PC-9 (cell line): ENCODE data around the gene TP53AIP1.

ENCODE experiments used
- EZH2 ChIP-seq: fragments of 200-600 bp; sonication (generic); IDR thresholded peaks from 2 replicates; pipeline ENCODE4 v1.8.0; 2017; ENCODE audit warnings: antibody characterized with exemption, low read depth
- TF ChIP-seq, protein P1 (sequence below): fragments of 200-600 bp; sonication (generic); conservative IDR thresholded peaks from 2 replicates; pipeline ENCODE4 v1.6.1; 2017; ENCODE audit warnings: mixed run types, antibody characterized with exemption, mild to moderate bottlenecking, moderate library complexity

DNA sequence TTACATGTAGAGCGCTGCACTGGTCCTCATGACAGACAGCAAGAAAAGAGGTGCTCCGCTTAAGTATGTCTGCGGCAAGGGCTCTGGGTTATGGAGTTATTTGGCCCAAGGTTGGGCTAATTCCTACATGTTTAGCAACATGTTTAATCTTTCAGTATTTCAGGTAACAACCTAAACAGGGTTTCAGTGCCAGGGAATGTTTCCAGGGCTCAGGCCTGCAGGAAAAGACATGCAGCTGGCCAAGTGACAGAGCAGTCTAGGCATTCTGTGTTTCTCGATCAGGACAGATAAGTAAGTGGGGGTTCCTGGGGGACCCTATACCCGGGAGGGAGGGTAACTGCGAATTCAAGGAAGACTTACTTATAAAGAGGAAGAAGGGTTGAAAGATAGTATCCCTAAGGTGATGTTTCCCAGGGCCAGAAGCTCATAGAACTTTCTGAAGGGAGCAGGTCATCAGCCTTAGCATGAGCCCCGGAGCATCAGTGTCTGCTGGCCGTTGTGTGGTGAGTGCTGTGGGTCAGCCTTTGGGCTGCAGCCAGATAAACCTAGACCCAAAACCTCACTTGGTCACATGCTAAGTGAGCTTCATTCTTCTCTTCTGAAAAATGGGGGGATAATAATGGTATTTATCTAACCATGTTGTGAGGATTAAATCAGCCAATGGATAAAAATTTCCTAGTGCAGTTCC, 33.1 kb downstream of the TP53AIP1 start:
- TF ChIP-seq, protein P1, sequence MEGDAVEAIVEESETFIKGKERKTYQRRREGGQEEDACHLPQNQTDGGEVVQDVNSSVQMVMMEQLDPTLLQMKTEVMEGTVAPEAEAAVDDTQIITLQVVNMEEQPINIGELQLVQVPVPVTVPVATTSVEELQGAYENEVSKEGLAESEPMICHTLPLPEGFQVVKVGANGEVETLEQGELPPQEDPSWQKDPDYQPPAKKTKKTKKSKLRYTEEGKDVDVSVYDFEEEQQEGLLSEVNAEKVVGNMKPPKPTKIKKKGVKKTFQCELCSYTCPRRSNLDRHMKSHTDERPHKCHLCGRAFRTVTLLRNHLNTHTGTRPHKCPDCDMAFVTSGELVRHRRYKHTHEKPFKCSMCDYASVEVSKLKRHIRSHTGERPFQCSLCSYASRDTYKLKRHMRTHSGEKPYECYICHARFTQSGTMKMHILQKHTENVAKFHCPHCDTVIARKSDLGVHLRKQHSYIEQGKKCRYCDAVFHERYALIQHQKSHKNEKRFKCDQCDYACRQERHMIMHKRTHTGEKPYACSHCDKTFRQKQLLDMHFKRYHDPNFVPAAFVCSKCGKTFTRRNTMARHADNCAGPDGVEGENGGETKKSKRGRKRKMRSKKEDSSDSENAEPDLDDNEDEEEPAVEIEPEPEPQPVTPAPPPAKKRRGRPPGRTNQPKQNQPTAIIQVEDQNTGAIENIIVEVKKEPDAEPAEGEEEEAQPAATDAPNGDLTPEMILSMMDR: no peak
- TF ChIP-seq EZH2: no peak
